CD4-positive, alpha-beta T cell treated with Interleukin-2 at 100 ng/mL for 4 hours (primary cell): Measurements from ENCODE around the gene PRRG2.
A peak's percentile ranks its signal among the peaks of the same experiment; 100 is the strongest.

Experiments used
- DNase-seq: peaks from one replicate; pipeline ENCODE4 v3.0.0-alpha.2; 2020; ENCODE audit warnings: low spot score

Gene PRRG2

DNA sequence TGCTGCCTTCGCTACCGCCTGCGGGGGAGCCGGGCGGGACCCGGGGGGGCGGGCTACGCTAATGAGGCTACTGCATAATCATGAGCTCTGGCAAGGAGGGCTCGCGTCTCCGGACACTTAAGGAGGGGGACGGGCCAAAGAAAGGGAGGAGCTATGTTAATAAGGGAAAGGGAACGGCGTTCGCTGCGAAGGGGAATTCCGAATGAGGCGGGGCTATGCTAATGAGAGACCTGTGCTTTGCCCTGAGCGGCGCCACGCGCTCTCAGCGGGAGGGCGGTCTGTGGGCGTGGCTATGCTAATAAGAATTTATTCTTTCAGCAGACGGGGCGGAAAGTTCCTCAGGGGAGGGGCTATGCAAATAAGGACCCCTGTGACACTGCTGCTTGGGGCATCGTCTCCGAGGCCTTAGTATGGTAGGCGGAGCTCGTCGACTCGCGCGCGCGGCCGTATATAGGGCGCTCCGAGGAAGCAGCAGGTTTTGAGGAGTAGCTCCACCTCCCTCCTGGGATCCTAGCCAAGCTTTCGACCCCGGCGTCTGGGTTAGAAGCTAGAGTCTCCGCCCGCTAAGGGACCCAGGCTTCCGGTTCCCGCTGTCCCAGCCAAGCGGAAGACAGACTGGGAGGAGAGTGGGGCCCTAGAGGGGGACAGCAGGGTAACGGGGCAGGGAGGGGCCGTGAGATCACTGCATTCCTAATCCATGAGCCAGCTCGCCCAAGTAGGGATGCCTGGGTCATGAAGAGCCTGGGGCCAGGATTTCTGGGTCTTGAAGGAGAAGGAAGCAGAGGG, 59.2 kb downstream of the PRRG2 start, which contains the start of gene RRAS:
Gene RRAS, minus strand, starts transcription at position 31 of the 786 bp plus-strand sequence. CDS start 45 bp downstream, outside the sequence.
- DNase-seq = peak; percentile 100
